Breast epithelium (tissue), 4 donors: ENCODE results near the gene IGFN1. TPM values are rescaled to one million over a fixed set of nuclear protein-coding genes. Genes with fewer than 3 reads are reported as not detected.

ENCODE experiments used
- DNase-seq, 2 donors: peaks; one replicate each; pipeline ENCODE4 v3.0.0-alpha.2; 2019; ENCODE audit warnings: low spot score in 2 of 2
- H3K27ac ChIP-seq, 2 donors: fragments of 200-600 bp; sonication (generic) in 1 of 2; one replicate each; pipeline ENCODE4 v1.5.1; 2016 to 2019; ENCODE audit warnings: mild to moderate bottlenecking in 1 of 2
- H3K27me3 ChIP-seq, 2 donors: fragments of 200-600 bp; sonication (generic) in 1 of 2; one replicate each; pipeline versions ENCODE4 v1.5.1 to v1.6.0; 2017 to 2019; ENCODE audit warnings: control low read depth in 1 of 2, mild to moderate bottlenecking in 1 of 2
- H3K36me3 ChIP-seq: fragments of 200-600 bp; one replicate; pipeline ENCODE4 v1.5.1; 2019
- H3K4me1 ChIP-seq, 2 donors: fragments of 200-600 bp; sonication (generic); one replicate each; pipeline ENCODE4 v1.5.1; 2016 to 2019; ENCODE audit warnings: control low read depth in 1 of 2
- H3K4me3 ChIP-seq, 3 donors: fragments of 200-600 bp; sonication (generic); 1 replicate in 2 of 3; 2 replicates in 1 of 3; pipeline ENCODE4 v1.5.1; 2016 to 2019; ENCODE audit warnings: mild to moderate bottlenecking in 3 of 3, moderate library complexity in 2 of 3
- H3K9me3 ChIP-seq, 2 donors: fragments of 200-600 bp; sonication (generic) in 1 of 2; one replicate each; pipeline ENCODE4 v1.5.1; 2016 to 2019; ENCODE audit warnings: control low read depth in 1 of 2
- POLR2A ChIP-seq: fragments of 450-650 bp; IDR thresholded peaks from one replicate; pipeline ENCODE4 v1.6.1; 2016; ENCODE audit warnings: antibody characterized with exemption, mild to moderate bottlenecking, moderate library complexity
- POLR2AphosphoS5 ChIP-seq, 3 donors: sonication (generic); formaldehyde crosslinking; IDR thresholded peaks; one replicate each; pipeline ENCODE4 v1.6.1; 2017; ENCODE audit warnings: antibody characterized with exemption in 3 of 3
- intact Hi-C: fragments of 100-400 bp; cut with DNase I; formaldehyde crosslinking; loops from one replicate; pipeline ENCODE4 v1.15.1; 2023; ENCODE audit warnings: low total_unique reads
- total RNA-seq, 3 donors: library from RNA; depleted of rRNA; stranded (reverse); fragments of >200 nt; gene quantifications; one replicate each; pipeline ENCODE4 v1.1.0, GENCODE V29; 2016
- TF ChIP-seq, protein P1 (sequence below), 3 donors: fragments of 450-650 bp; IDR thresholded peaks; one replicate each; pipeline ENCODE4 v1.5.1; 2016 to 2017; ENCODE audit warnings: antibody characterized with exemption in 3 of 3, mild to moderate bottlenecking in 3 of 3, moderate library complexity in 3 of 3

Gene IGFN1
- total RNA-seq: 1 to 10 TPM in 1 of 3 donors, under 1 TPM in 2; 0.33 to 1.3 (median 0.59) TPM

DNA sequence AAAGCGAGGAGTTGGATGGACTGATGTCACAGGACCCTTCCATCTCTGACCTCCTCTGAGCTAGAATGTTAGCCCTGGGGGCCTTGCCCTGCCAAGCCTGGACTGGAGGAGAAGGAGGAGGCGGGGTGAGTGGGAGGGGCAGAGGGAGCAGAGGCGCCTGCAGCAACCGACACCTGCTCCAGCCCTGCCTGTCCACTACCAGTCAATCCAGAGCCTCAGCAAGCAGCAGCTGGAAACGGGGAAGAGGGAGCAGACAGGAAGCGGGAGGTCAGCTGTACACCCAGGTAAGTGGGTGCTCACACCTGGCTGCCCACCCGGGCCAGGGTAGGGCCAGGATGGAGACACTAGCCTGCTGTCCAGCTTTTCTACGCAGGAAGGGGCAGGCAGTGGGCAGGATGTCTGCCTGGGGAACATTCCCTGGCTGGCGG, at the start of gene IGFN1:
TSS of gene IGFN1 (plus strand) at position 201 of the 428 bp plus-strand sequence. CDS start 2,470 bp downstream, outside the sequence.
- Histone ChIP-seq H3K4me1 (no peaks in the 10 kb centered on the region), H3K27me3 (no peaks in the 10 kb centered on the region), H3K36me3 (no peaks in the 10 kb centered on the region), H3K4me3 (no peak within 1 kb of the TSS), H3K9me3 (no peaks in the 10 kb centered on the region), H3K27ac (peak within 1 kb of the TSS; percentile 18 to 29)
- DNase-seq: no peak
- intact Hi-C loops: no loop called here
- TF ChIP-seq POLR2A (no peak), POLR2AphosphoS5 (IDR thresholded peaks at IDR 0.05) (no peak)
- TF ChIP-seq, protein P1, sequence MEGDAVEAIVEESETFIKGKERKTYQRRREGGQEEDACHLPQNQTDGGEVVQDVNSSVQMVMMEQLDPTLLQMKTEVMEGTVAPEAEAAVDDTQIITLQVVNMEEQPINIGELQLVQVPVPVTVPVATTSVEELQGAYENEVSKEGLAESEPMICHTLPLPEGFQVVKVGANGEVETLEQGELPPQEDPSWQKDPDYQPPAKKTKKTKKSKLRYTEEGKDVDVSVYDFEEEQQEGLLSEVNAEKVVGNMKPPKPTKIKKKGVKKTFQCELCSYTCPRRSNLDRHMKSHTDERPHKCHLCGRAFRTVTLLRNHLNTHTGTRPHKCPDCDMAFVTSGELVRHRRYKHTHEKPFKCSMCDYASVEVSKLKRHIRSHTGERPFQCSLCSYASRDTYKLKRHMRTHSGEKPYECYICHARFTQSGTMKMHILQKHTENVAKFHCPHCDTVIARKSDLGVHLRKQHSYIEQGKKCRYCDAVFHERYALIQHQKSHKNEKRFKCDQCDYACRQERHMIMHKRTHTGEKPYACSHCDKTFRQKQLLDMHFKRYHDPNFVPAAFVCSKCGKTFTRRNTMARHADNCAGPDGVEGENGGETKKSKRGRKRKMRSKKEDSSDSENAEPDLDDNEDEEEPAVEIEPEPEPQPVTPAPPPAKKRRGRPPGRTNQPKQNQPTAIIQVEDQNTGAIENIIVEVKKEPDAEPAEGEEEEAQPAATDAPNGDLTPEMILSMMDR (IDR thresholded peaks at IDR 0.05): no peak

DNA sequence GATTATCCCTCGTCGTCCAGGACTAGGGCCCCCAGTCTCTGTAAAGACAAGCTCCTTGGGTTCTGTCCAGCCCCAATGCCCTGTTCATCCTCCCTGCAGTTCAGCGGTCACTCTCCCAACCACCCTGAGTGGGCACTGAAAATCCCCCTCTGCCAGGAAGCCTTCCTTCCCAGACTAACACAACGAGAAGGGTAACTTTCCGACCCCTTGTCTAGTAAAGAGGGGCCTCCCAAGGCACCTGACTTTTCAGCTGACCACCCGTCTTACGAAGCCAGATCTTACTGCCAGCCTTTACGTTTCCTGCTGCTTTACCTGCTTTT, 49.7 kb upstream of the IGFN1 start:
- intact Hi-C loops: no loop called here
- TF ChIP-seq, protein P1 (IDR thresholded peaks at IDR 0.05): no peak
- TF ChIP-seq POLR2AphosphoS5 (IDR thresholded peaks at IDR 0.05) (no peak), POLR2A (no peak)
- no peak for DNase-seq
- Histone ChIP-seq H3K9me3 (no peaks in the 10 kb centered on the region), H3K36me3 (peaks cover 4% of the 10 kb centered on the region), H3K4me3 (no peak overlapping the region), H3K27ac (no peak overlapping the region), H3K4me1 (no peaks in the 10 kb centered on the region), H3K27me3 (no peaks in the 10 kb centered on the region)

DNA sequence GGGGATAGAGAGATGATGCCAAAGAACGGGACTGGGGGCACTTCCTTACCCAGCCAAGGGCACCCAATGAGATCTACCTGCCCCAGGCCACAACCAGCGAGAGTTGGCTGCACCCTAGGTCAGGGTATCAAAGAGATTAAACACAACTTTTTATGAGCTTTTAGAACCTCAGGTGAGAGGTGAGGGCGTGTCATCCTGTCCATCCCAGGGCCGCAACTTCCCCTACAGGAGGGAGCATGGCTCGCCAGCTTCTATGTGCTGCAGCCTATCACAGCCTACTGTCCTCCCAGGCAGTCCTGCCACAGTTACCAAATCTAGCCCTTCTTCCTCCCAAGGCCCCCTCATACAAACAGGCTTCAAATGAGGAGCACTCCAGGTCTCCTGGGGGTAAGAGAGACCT, 49.2 kb upstream of the IGFN1 start:
- intact Hi-C loops: no loop called here
- H3K27ac ChIP-seq: no peak overlapping the region

DNA sequence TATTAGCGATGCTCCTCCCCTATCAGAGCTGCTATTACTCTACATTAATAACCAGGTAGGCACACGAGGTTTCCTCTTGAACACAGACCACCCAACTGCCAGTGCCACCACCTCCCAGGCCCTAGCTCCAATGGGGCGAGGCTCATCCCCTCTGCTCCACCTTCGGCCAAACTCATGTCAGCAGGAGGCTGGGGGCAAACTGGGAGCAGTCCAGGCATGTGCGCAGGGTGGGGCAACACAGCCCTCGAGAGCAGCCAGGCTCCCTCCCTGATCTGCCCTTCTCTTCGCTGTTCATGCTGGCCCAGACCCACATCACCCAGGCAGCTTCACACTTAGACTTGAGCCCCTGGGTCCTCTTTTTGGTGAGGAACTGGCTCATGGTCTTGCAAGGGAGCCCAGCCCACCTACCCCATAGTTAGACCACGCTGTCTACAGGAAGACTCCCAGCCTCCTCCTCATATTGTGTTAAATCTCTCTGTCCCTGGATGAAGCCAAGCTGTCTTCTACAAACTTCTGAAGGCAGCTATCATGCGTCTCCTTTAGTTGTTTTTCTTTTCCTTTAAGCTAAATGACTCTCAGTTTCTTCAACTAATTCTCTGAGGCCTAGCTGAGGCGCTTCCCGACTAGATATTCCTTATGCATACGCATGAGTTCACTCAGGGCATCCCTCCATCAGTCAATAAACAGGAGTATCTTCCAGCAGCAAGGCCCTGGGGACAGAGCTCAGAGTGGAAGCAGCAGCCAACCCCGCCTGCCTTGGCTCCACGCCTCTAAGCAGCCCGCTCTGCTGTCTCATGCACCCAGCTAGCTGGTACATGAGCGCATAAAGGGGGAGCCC, 48.4 kb upstream of the IGFN1 start:
- Histone ChIP-seq H3K4me1 (no peaks in the 10 kb centered on the region), H3K4me3 (no peak overlapping the region), H3K27me3 (no peaks in the 10 kb centered on the region), H3K9me3 (no peaks in the 10 kb centered on the region), H3K27ac (peak overlapping the region in 1 of 2 donors; percentile 19), H3K36me3 (peaks cover 4% of the 10 kb centered on the region)
- TF ChIP-seq, protein P1 (IDR thresholded peaks at IDR 0.05): no peak
- TF ChIP-seq POLR2A (no peak), POLR2AphosphoS5 (IDR thresholded peaks at IDR 0.05) (no peak)
- intact Hi-C loops: loop anchor here (2.0 kb wide), 1 partner anchor 35 kb away; no protein-coding TSS in a partner anchor
- DNase-seq: no peak

More for the DNA sequence above, 49.2 kb upstream of the IGFN1 start:
- Histone ChIP-seq H3K36me3 (peaks cover 4% of the 10 kb centered on the region), H3K4me1 (no peaks in the 10 kb centered on the region), H3K27me3 (no peaks in the 10 kb centered on the region), H3K9me3 (no peaks in the 10 kb centered on the region), H3K4me3 (no peak overlapping the region)
- no peak for DNase-seq
- TF ChIP-seq POLR2AphosphoS5 (IDR thresholded peaks at IDR 0.05): no peak
- no peak for TF ChIP-seq POLR2A
- TF ChIP-seq, protein P1 (IDR thresholded peaks at IDR 0.05): no peak
